Tibial nerve (tissue), 3 donors: ENCODE measurements around the gene TMEM95.

Experiments
- POLR2A ChIP-seq, 2 donors: fragments of 450-650 bp; IDR thresholded peaks; one replicate each; pipeline ENCODE4 v1.6.1; 2017; ENCODE audit warnings: antibody characterized with exemption in 2 of 2, mild to moderate bottlenecking in 2 of 2, moderate library complexity in 2 of 2
- TF ChIP-seq, protein P1 (sequence below), 5 experiments: fragments of 200-600 bp in 3 of 5; fragments of 450-650 bp in 2 of 5; sonication (generic) in 3 of 5; IDR thresholded peaks; one replicate each; pipeline ENCODE4 v1.5.1; 2016 to 2019; ENCODE audit warnings: antibody characterized with exemption in 5 of 5, mild to moderate bottlenecking in 3 of 5, moderate library complexity in 2 of 5

DNA sequence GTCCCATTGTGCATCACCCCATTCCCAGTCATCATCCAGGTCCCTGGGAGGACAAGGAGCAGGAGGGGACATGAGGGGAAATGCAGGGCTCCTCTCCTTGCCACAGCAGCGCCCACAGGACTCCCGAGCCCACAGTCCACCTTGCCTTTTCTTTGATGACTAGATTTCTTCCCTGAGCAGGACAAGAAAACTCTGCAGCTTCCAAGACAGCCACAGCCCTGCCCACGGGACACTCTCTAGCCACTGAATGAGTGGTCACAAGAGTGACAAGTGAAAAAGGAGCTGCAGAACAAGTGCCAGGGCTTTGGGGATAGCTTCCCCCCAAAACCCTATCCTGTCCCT is 30.5 kb upstream of the TMEM95 start:
- TF ChIP-seq, protein P1, sequence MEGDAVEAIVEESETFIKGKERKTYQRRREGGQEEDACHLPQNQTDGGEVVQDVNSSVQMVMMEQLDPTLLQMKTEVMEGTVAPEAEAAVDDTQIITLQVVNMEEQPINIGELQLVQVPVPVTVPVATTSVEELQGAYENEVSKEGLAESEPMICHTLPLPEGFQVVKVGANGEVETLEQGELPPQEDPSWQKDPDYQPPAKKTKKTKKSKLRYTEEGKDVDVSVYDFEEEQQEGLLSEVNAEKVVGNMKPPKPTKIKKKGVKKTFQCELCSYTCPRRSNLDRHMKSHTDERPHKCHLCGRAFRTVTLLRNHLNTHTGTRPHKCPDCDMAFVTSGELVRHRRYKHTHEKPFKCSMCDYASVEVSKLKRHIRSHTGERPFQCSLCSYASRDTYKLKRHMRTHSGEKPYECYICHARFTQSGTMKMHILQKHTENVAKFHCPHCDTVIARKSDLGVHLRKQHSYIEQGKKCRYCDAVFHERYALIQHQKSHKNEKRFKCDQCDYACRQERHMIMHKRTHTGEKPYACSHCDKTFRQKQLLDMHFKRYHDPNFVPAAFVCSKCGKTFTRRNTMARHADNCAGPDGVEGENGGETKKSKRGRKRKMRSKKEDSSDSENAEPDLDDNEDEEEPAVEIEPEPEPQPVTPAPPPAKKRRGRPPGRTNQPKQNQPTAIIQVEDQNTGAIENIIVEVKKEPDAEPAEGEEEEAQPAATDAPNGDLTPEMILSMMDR (IDR thresholded peaks at IDR 0.05) = no peak
- no peak for TF ChIP-seq POLR2A (IDR thresholded peaks at IDR 0.05)
